Activated T-cell treated with anti-CD3 and anti-CD28 coated beads, Interleukin-2, amount 50 U/mL, for 4 hours (primary cell): Measurements from ENCODE around the gene AIM2. TPM values are rescaled to one million over a fixed set of nuclear protein-coding genes. Genes with fewer than 3 reads are reported as not detected.

Experiments
- ATAC-seq, 2 donors: fragments of 200-7000 bp; cut with Tn5 transposase; one replicate each; pipeline ENCODE4 v1.10.0; 2021
- DNase-seq: peaks from one replicate; pipeline ENCODE4 v3.0.0-alpha.2; 2020
- H3K27me3 Mint-ChIP-seq: one replicate; pipeline ENCODE4 v1.8.0; 2021; ENCODE audit warnings: low read depth, mixed read lengths
- H3K36me3 Mint-ChIP-seq: one replicate; pipeline ENCODE4 v1.8.0; 2022; ENCODE audit warnings: mixed read lengths; ENCODE audit not compliant: insufficient read depth
- H3K4me1 Mint-ChIP-seq: one replicate; pipeline ENCODE4 v1.8.0; 2021; ENCODE audit warnings: low read depth, mixed read lengths
- H3K4me3 Mint-ChIP-seq: one replicate; pipeline ENCODE4 v1.8.0; 2021; ENCODE audit warnings: mild to moderate bottlenecking, moderate library complexity, mixed read lengths
- H3K9me3 Mint-ChIP-seq: one replicate; pipeline ENCODE4 v1.8.0; 2021; ENCODE audit warnings: mixed read lengths
- total RNA-seq, 3 donors: library from RNA; stranded (reverse); gene quantifications; one replicate each; pipeline ENCODE4 v1.2.1, GENCODE V29; 2021

Gene AIM2
- total RNA-seq, 3 donors from 2014 or later = 24.7 to 58.8 (median 36.4) TPM

- Mint-ChIP-seq H3K4me3 (no peak overlapping the region), H3K9me3 (no peaks in the 10 kb centered on the region), H3K27me3 (no peaks in the 10 kb centered on the region), H3K4me1 (peaks cover 49% of the 10 kb centered on the region), H3K36me3 (no peaks in the 10 kb centered on the region)
- ATAC-seq = peak; percentile 11 to 25
- no peak for DNase-seq
Observed at GRCh38 chr1:159089184-159089791, 12.7 kb upstream of the AIM2 start.

- peaks cover 49% of the 10 kb centered on the region for H3K4me1 Mint-ChIP-seq
- no peaks in the 10 kb centered on the region for H3K9me3 Mint-ChIP-seq
- H3K27me3 Mint-ChIP-seq = no peaks in the 10 kb centered on the region
- H3K36me3 Mint-ChIP-seq = no peaks in the 10 kb centered on the region
- ATAC-seq (peak; percentile 49 to 51), DNase-seq (no peak)
- H3K4me3 Mint-ChIP-seq = peak overlapping the region; percentile 35
Observed at GRCh38 chr1:159088546-159089183, 12.1 kb upstream of the AIM2 start.

DNA sequence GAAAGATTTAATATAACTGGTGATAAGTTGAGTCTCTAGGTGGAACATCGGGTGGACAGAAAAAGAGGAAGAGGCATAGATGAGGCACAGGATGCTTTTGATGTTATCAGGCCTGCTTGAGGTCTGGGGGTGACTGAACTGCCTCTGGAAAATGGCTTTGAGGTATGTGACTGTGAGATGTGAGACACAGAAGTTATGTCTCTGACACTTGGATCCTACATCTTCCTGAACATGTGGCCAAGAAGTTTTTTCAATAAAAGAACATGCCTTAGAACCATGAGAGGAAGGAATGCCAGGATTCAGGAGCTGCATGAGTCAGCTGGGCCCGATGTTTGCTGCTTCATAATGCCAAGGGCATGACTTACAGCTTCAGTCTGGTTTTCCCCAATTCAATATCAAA, 11.5 kb upstream of the AIM2 start:
- no peak for DNase-seq
- ATAC-seq = no peak
- Mint-ChIP-seq H3K27me3 (no peaks in the 10 kb centered on the region), H3K36me3 (no peaks in the 10 kb centered on the region), H3K9me3 (no peaks in the 10 kb centered on the region), H3K4me1 (peaks cover 49% of the 10 kb centered on the region), H3K4me3 (no peak overlapping the region)

DNA sequence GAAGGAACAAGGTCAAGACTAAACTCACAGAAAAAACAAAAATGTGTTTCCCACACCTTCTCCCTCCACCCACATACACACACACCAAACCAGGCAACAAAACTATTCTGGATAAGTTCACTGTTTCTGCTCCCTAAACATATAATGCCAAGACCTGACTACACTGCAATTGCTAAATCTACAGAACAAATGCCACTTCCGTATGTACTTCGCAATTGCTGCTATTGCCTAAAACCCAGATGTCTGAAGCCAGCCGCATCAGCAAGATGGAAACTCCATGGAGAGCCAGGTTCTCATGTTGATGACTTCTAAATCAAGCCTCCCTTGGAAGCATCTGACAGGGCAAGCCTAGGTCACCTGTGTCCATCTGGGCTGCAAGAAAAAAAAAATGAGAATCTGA, 8.3 kb upstream of the AIM2 start:
- no peak overlapping the region for H3K4me3 Mint-ChIP-seq
- H3K27me3 Mint-ChIP-seq = no peaks in the 10 kb centered on the region
- no peaks in the 10 kb centered on the region for H3K36me3 Mint-ChIP-seq
- DNase-seq = no peak
- H3K9me3 Mint-ChIP-seq = no peaks in the 10 kb centered on the region
- ATAC-seq = no peak
- H3K4me1 Mint-ChIP-seq = peaks cover 24% of the 10 kb centered on the region

DNA sequence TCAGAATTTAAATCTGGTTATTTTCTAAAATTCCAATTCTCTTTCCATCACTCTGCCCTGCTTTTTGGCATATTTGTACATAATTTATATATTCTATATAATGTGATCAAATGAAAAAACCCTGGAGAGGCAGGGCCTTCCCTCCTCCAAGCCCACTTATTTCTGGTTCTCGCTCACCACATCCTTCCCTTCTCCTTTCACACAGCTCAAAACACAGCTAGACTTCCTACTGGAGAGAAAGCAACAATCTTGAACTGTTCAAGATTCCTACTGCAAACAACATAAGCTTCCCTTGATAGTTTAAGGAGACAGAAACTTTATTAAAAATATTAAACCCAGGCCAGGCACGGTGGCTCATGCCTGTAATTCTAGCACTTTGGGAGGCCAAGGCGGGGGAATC, 7.6 kb upstream of the AIM2 start:
- no peak for DNase-seq
- no peaks in the 10 kb centered on the region for H3K9me3 Mint-ChIP-seq
- ATAC-seq = no peak
- no peak overlapping the region for H3K4me3 Mint-ChIP-seq
- peaks cover 18% of the 10 kb centered on the region for H3K4me1 Mint-ChIP-seq
- no peaks in the 10 kb centered on the region for H3K36me3 Mint-ChIP-seq
- H3K27me3 Mint-ChIP-seq = no peaks in the 10 kb centered on the region

- DNase-seq (no peak), ATAC-seq (no peak)
- no peak overlapping the region for H3K4me3 Mint-ChIP-seq
- no peaks in the 10 kb centered on the region for H3K9me3 Mint-ChIP-seq
- H3K4me1 Mint-ChIP-seq = peaks cover 12% of the 10 kb centered on the region
- H3K27me3 Mint-ChIP-seq = peaks cover 1% of the 10 kb centered on the region
- H3K36me3 Mint-ChIP-seq = no peaks in the 10 kb centered on the region
Observed at GRCh38 chr1:159083013-159083412, 6.4 kb upstream of the AIM2 start.

- DNase-seq (no peak), ATAC-seq (no peak)
- Mint-ChIP-seq H3K4me1 (peaks cover 19% of the 10 kb centered on the region), H3K36me3 (no peaks in the 10 kb centered on the region), H3K4me3 (no peak overlapping the region), H3K27me3 (peaks cover 2% of the 10 kb centered on the region), H3K9me3 (no peaks in the 10 kb centered on the region)
Observed at GRCh38 chr1:159081626-159082025, 5.1 kb upstream of the AIM2 start.

GRCh38 chr1:159079525-159079924, 3.0 kb upstream of the AIM2 start:
- H3K9me3 Mint-ChIP-seq = no peaks in the 10 kb centered on the region
- H3K27me3 Mint-ChIP-seq = peaks cover 2% of the 10 kb centered on the region
- H3K36me3 Mint-ChIP-seq = no peaks in the 10 kb centered on the region
- no peak overlapping the region for H3K4me3 Mint-ChIP-seq
- peaks cover 26% of the 10 kb centered on the region for H3K4me1 Mint-ChIP-seq
- ATAC-seq (no peak), DNase-seq (no peak)

DNA sequence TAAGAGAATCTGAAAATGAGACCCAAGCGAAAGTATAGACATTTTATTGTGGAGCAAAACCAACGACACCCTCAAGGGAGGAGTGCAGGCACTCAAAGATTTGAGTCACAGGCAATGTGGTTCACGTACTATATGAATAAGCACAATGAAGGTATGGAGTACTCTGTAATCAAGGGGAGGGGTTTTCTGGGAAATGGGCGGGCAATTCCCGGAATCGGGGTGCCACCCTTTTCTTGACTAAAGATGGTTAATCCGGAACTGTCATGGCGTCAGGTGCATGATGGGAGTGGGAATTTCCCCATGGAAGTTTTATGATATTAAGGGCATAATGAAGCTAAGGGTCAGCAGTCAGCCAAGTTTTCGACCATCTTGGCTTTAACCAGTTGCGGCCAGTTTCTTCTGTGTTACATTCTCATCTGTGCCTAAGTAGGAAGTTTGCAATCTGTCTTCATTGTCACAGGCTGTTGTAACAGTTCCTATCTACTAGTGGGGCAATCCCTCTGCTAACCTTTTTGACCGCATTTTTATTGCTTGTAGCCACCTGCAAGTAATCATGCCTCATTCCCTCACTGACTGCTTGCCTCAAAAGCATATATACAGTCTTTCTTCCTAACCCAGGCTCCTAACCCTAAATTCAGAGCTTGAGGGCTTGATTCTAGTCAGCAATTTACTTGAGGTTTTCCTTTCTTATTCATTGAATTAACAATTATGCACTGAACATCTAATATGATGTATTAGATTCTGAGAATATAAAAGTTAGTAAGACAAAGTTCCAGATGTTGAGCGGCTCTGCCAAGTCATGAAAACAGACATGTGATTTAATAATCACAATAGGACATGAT, 775 bp upstream of the AIM2 start:
- Mint-ChIP-seq H3K27me3 (peaks cover 2% of the 10 kb centered on the region), H3K36me3 (peaks cover 9% of the 10 kb centered on the region), H3K9me3 (no peaks in the 10 kb centered on the region), H3K4me1 (peaks cover 32% of the 10 kb centered on the region), H3K4me3 (peak overlapping the region; percentile 87)
- ATAC-seq (peak; percentile 24 to 83), DNase-seq (peak; percentile 92)

- ATAC-seq (no peak), DNase-seq (no peak)
- H3K36me3 Mint-ChIP-seq = peaks cover 20% of the 10 kb centered on the region
- H3K27me3 Mint-ChIP-seq = no peaks in the 10 kb centered on the region
- H3K4me3 Mint-ChIP-seq = peak overlapping the region; percentile 24
- no peaks in the 10 kb centered on the region for H3K9me3 Mint-ChIP-seq
- H3K4me1 Mint-ChIP-seq = peaks cover 48% of the 10 kb centered on the region
Observed at GRCh38 chr1:159071970-159072582, 4.5 kb downstream of the AIM2 start.

DNA sequence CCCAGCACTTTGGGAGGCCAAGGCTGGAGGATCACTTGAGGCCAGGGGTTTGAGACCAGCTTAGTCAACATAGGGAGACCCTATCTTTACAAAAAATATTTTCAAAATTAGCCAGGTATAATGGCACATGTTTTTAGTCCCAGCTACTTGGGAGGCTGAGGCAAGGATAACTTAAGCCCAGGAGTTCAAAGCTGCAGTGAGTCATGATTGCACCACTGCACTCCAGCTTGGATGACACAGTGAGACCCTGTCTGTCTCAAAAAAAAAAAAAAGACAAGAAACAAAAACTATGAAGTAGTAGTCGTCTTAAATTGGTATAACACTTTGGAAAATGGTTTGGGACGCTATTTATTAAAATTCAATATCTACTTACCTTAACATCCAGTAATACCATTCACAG, 7.7 kb downstream of the AIM2 start:
- DNase-seq = no peak
- peak in 1 of 2 donors; percentile 35 for ATAC-seq
- peaks cover 42% of the 10 kb centered on the region for H3K4me1 Mint-ChIP-seq
- H3K4me3 Mint-ChIP-seq = no peak overlapping the region
- no peaks in the 10 kb centered on the region for H3K9me3 Mint-ChIP-seq
- peaks cover 25% of the 10 kb centered on the region for H3K36me3 Mint-ChIP-seq
- H3K27me3 Mint-ChIP-seq = no peaks in the 10 kb centered on the region

- Mint-ChIP-seq H3K4me3 (peak overlapping the region; percentile 68), H3K27me3 (no peaks in the 10 kb centered on the region), H3K9me3 (no peaks in the 10 kb centered on the region), H3K36me3 (peaks cover 26% of the 10 kb centered on the region), H3K4me1 (peaks cover 42% of the 10 kb centered on the region)
- ATAC-seq (peak; percentile 75 to 76), DNase-seq (no peak)
Observed at GRCh38 chr1:159067699-159068621, 8.6 kb downstream of the AIM2 start.

DNA sequence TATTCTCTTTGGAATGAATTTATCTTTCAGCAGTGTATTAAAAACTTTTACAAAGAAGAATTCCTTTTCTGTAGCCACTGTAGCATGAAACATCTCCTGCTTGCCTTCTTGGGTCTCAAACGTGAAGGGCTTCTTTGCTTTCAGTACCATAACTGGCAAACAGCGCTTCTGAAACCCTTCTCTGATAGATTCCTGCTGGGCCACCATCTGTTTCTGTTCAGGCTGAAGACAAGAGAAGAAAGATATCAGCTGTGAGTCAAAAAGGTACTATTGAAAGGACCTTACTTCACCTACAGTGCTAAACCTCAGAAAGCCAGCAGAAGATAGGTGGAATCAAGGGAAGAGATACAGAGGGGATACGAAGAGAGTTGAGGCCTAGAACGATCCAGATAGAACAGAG, 10.5 kb downstream of the AIM2 start:
- no peak overlapping the region for H3K4me3 Mint-ChIP-seq
- H3K9me3 Mint-ChIP-seq = no peaks in the 10 kb centered on the region
- H3K36me3 Mint-ChIP-seq = peaks cover 22% of the 10 kb centered on the region
- ATAC-seq = no peak
- peaks cover 36% of the 10 kb centered on the region for H3K4me1 Mint-ChIP-seq
- H3K27me3 Mint-ChIP-seq = no peaks in the 10 kb centered on the region
- no peak for DNase-seq

- Mint-ChIP-seq H3K36me3 (peaks cover 19% of the 10 kb centered on the region), H3K4me3 (no peak overlapping the region), H3K4me1 (peaks cover 34% of the 10 kb centered on the region), H3K9me3 (no peaks in the 10 kb centered on the region), H3K27me3 (no peaks in the 10 kb centered on the region)
- DNase-seq (no peak), ATAC-seq (no peak)
Observed at GRCh38 chr1:159065106-159065505, 11.5 kb downstream of the AIM2 start.
